Skin of body (tissue), 2 donors: Measurements from ENCODE around the gene RNASEH1. TPM values are rescaled to one million over a fixed set of nuclear protein-coding genes. Genes with fewer than 3 reads are reported as not detected.
"Not testable (repeated sequence)": the region's sequence is repeated elsewhere in the genome, so short reads cannot be mapped to it uniquely, and the experiment has no call there.

Experiments
- DNase-seq: peaks from one replicate; lab custom pipeline; 2025; lab: John Stamatoyannopoulos, UW
- total RNA-seq: library from RNA; depleted of rRNA; stranded (reverse); fragments of >200 nt; gene quantifications from one replicate; pipeline ENCODE4 v1.2.3, GENCODE V29; 2014

The RNASEH1 gene
- total RNA-seq, 1 donor from 2014 or later = 14.0 TPM

GRCh38 chr2:3522961-3523421, 35.1 kb downstream of the RNASEH1 start:
- no peak for DNase-seq

GRCh38 chr2:3520591-3520990, 37.5 kb downstream of the RNASEH1 start:
- DNase-seq = no peak

GRCh38 chr2:3519255-3520205, 38.6 kb downstream of the RNASEH1 start, which contains the start of gene ADI1:
ADI1 (minus strand) TSS chr2:3519531; CDS start chr2:3519487, 44 bp downstream.
- peak; percentile 66 for DNase-seq

GRCh38 chr2:3518496-3519254, 39.5 kb downstream of the RNASEH1 start:
- peak; percentile 98 for DNase-seq

GRCh38 chr2:3517948-3518495, 40.1 kb downstream of the RNASEH1 start:
- no peak for DNase-seq

GRCh38 chr2:3516831-3517230, 41.3 kb downstream of the RNASEH1 start:
- DNase-seq = no peak

GRCh38 chr2:3515438-3515837, 42.7 kb downstream of the RNASEH1 start:
- not testable (repeated sequence) for DNase-seq

GRCh38 chr2:3513026-3513810, 44.9 kb downstream of the RNASEH1 start:
- no peak for DNase-seq

- DNase-seq = no peak
Measured at GRCh38 chr2:3512086-3512485, 46.0 kb downstream of the RNASEH1 start.

- DNase-seq = no peak
Measured at GRCh38 chr2:3505771-3506170, 52.4 kb downstream of the RNASEH1 start.

- no peak for DNase-seq
Measured at GRCh38 chr2:3504741-3505140, 53.4 kb downstream of the RNASEH1 start.

- DNase-seq = no peak
Measured at GRCh38 chr2:3503483-3503882, 54.6 kb downstream of the RNASEH1 start.

- DNase-seq = no peak
Measured at GRCh38 chr2:3503046-3503445, 55.1 kb downstream of the RNASEH1 start.

- no peak for DNase-seq
Measured at GRCh38 chr2:3500326-3500899, 57.7 kb downstream of the RNASEH1 start.

- no peak for DNase-seq
Measured at GRCh38 chr2:3498783-3499394, 59.2 kb downstream of the RNASEH1 start.

GRCh38 chr2:3496708-3497080, 61.4 kb downstream of the RNASEH1 start:
- not testable (repeated sequence) for DNase-seq
